Measurements from ENCODE around the gene DTNBP1. TPM values are rescaled to one million over a fixed set of nuclear protein-coding genes. Genes with fewer than 3 reads are reported as not detected.
A peak's percentile ranks its signal among the peaks of the same experiment; 100 is the strongest.

DTNBP1 gene
- total RNA-seq, 3 donors from 2014 or later = 14.6 to 22.0 (median 19.5) TPM

DNA sequence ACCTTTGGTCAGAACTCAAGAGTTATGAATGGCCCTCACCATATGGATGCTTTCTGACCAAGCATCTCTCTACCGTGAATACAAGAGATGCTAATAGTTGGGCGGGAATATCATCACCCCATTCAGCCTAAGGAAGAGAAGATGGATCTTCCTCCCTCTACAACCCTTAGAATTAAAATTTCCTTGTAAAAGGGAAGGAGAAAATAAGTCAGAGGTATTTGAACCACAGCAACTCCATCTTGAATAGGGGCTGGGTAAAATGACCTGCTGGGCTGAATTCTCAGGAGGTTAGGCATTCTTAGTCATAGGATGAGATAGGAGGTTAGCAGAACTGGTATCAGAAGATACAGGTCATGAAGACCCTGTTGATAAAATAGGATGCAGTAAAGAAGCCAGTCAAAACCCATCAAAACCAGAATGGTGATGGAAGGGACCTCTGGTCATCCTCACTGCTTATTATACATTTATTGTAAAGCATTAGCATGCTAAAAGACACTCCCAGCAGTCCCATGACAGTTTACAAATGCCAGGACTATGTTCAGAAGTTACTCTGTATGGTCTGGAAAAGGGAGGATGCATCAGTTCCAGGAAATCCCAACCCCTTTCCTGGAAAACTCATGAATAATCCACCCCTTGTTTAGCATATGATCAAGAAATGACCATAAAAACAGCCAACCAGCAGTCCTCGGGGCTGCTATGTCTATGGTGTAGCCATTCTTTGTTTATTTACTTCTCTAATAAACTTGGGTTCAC is 101.2 kb downstream of the DTNBP1 start:
- H3K36me3 ChIP-seq = no peaks in the 10 kb centered on the region
- no peak for TF ChIP-seq POLR2AphosphoS5 (IDR thresholded peaks at IDR 0.05)
- TF ChIP-seq, protein P1, sequence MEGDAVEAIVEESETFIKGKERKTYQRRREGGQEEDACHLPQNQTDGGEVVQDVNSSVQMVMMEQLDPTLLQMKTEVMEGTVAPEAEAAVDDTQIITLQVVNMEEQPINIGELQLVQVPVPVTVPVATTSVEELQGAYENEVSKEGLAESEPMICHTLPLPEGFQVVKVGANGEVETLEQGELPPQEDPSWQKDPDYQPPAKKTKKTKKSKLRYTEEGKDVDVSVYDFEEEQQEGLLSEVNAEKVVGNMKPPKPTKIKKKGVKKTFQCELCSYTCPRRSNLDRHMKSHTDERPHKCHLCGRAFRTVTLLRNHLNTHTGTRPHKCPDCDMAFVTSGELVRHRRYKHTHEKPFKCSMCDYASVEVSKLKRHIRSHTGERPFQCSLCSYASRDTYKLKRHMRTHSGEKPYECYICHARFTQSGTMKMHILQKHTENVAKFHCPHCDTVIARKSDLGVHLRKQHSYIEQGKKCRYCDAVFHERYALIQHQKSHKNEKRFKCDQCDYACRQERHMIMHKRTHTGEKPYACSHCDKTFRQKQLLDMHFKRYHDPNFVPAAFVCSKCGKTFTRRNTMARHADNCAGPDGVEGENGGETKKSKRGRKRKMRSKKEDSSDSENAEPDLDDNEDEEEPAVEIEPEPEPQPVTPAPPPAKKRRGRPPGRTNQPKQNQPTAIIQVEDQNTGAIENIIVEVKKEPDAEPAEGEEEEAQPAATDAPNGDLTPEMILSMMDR (IDR thresholded peaks at IDR 0.05) = no peak
- no peak for TF ChIP-seq POLR2A (IDR thresholded peaks at IDR 0.05)
- H3K27ac ChIP-seq = no peak overlapping the region
- no peak overlapping the region for H3K4me3 ChIP-seq
- DNase-seq (ENCODE audit: low spot score in 2 of 2) = no peak
- no peaks in the 10 kb centered on the region for H3K4me1 ChIP-seq
- intact Hi-C loops (cut with DNase I; ENCODE audit: low total_unique reads) = no loop called here
- H3K9me3 ChIP-seq = no peaks in the 10 kb centered on the region
- H3K27me3 ChIP-seq = no peaks in the 10 kb centered on the region

DNA sequence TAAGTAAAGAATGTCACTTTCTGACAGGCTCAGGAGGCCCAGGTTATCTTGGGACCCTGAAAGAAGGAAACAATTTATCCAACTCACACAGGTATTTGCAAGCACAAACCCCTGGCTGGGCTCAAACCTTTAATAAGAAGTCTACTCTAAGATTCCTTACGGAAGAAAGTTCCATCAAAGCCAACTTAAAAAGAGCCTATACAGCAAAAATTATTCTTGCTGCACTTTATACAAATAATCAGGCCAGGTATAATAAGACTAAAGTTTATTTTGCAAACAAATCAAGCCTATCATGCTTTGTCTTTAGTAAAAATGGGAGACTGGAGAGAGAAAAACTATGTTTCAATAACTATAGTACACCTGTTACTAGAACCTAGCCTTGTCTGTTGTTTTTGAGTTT is 102.1 kb downstream of the DTNBP1 start:
- Histone ChIP-seq H3K36me3 (no peaks in the 10 kb centered on the region), H3K27me3 (no peaks in the 10 kb centered on the region), H3K9me3 (no peaks in the 10 kb centered on the region), H3K4me3 (no peak overlapping the region), H3K4me1 (no peaks in the 10 kb centered on the region), H3K27ac (no peak overlapping the region)
- no peak for DNase-seq (ENCODE audit: low spot score in 2 of 2)
- TF ChIP-seq POLR2A (IDR thresholded peaks at IDR 0.05) (no peak), POLR2AphosphoS5 (IDR thresholded peaks at IDR 0.05) (no peak)
- TF ChIP-seq, protein P1 (IDR thresholded peaks at IDR 0.05) = no peak
- intact Hi-C loops (cut with DNase I; ENCODE audit: low total_unique reads) = no loop called here

DNA sequence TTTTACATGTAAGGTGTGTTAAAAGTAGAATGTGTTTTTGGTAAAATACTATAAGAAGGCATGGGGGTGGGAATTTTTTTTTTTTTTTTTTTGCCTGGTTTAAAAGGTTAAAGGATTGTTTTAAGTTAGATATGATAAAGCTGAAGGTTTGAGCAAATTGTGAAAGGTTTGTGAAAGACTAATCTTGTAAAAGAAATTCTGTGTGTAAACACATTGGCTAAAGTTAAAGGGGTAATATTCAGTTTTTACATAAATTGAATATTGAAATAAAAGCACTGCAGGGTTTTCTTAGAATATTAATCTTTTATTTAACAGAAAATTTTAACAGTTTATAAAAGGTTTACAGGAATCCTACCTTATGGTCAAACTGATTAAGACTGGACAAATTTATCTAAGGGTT is 105.7 kb downstream of the DTNBP1 start:
- Histone ChIP-seq H3K27me3 (no peaks in the 10 kb centered on the region), H3K36me3 (no peaks in the 10 kb centered on the region), H3K27ac (no peak overlapping the region), H3K4me3 (no peak overlapping the region), H3K9me3 (no peaks in the 10 kb centered on the region), H3K4me1 (no peaks in the 10 kb centered on the region)
- no peak for DNase-seq (ENCODE audit: low spot score in 2 of 2)
- no peak for TF ChIP-seq POLR2AphosphoS5 (IDR thresholded peaks at IDR 0.05)
- TF ChIP-seq, protein P1 (IDR thresholded peaks at IDR 0.05) = no peak
- TF ChIP-seq POLR2A (IDR thresholded peaks at IDR 0.05) = no peak
- intact Hi-C loops (cut with DNase I; ENCODE audit: low total_unique reads) = no loop called here

DNA sequence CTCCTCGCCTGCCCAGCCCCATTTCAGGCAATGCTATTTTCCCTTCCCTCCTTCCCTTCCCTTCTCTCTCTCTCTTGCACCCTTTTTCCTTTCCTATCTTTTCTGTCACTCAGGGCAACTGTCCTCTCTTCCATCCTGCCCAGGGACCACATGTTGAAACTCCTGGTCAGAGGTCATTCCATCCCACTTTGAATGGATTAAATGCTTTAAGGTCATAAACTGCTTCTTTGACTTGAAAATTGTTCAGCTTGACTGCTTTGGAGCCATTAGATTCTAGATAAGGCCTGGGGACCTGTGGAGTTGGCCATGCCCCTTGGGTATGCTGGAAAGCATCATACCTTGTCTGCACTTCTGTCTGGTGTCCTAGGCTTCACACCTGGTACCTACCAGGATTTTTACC is 106.1 kb downstream of the DTNBP1 start:
- no peaks in the 10 kb centered on the region for H3K27me3 ChIP-seq
- H3K9me3 ChIP-seq = no peaks in the 10 kb centered on the region
- intact Hi-C loops (cut with DNase I; ENCODE audit: low total_unique reads) = no loop called here
- no peak overlapping the region for H3K27ac ChIP-seq
- DNase-seq (ENCODE audit: low spot score in 2 of 2) = no peak
- TF ChIP-seq, protein P1 (IDR thresholded peaks at IDR 0.05) = no peak
- no peak for TF ChIP-seq POLR2A (IDR thresholded peaks at IDR 0.05)
- TF ChIP-seq POLR2AphosphoS5 (IDR thresholded peaks at IDR 0.05) = no peak
- H3K4me3 ChIP-seq = no peak overlapping the region
- H3K4me1 ChIP-seq = no peaks in the 10 kb centered on the region
- no peaks in the 10 kb centered on the region for H3K36me3 ChIP-seq

DNA sequence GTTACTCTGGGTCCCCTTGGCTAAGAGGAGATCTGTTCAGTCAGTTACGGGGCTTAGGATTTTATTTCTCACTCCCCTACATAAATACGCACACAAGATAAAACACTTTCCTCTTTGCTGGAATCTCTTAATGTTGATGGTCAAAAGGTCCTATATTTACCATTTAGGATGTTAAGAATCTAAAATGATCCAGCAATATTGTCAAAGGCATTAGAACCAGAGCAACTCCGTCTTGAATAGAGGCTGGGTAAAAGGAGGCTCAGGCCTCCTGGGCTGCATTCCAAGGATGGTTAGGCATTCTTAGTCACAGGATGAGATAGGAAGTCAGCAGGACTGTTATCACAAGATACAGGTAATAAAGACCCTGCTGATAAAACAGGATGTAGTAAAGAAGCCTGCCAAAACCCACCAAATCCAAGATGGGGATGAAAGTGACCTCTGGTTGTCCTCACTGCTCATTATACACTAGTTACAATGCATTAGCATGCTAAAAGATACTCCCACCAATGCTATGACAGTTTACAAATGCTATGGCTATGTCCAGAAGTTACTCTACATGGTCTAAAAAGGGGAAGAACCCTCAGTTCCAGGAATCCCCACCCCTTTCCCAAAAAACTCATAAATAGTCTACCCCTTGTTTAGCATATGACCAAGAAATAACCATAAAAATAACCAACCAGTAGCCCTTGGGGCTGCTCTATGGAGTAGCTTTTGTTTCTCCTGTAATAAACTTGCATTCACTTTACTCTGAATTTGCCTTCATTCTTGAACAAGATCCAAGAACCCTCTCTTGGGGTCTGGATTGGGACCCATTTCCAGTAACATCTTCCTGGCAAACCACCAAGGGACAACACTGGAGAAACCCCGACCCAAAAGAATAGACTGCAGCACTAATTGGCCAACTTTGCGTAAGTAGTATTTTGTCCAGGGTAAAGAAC is 107.5 kb downstream of the DTNBP1 start:
- no peaks in the 10 kb centered on the region for H3K27me3 ChIP-seq
- TF ChIP-seq, protein P1 (IDR thresholded peaks at IDR 0.05) = no peak
- TF ChIP-seq POLR2AphosphoS5 (IDR thresholded peaks at IDR 0.05) = no peak
- no peak for TF ChIP-seq POLR2A (IDR thresholded peaks at IDR 0.05)
- peak overlapping the region in 1 of 2 donors; percentile 34 for H3K27ac ChIP-seq
- no peak overlapping the region for H3K4me3 ChIP-seq
- DNase-seq (ENCODE audit: low spot score in 2 of 2) = no peak
- H3K36me3 ChIP-seq = no peaks in the 10 kb centered on the region
- H3K4me1 ChIP-seq = no peaks in the 10 kb centered on the region
- no peaks in the 10 kb centered on the region for H3K9me3 ChIP-seq
- intact Hi-C loops (cut with DNase I; ENCODE audit: low total_unique reads) = no loop called here

Measured in breast epithelium (tissue), 4 donors.